OCI-LY7 (cell line): ENCODE results near the gene EHBP1.

ENCODE experiments used
- CTCF ChIP-seq: fragments of 200-600 bp; sonication (generic); conservative IDR thresholded peaks from 2 replicates; pipeline ENCODE4 v1.5.1; 2014; ENCODE audit warnings: mild to moderate bottlenecking, antibody characterized with exemption, low read length, moderate library complexity, mixed read lengths
- EZH2phosphoT487 ChIP-seq: fragments of 200-600 bp; sonication (generic); IDR thresholded peaks from 2 replicates; pipeline ENCODE4 v1.6.1; 2018; ENCODE audit warnings: low read depth, borderline replicate concordance, mild to moderate bottlenecking, mixed run types, antibody characterized with exemption, low read length, moderate library complexity, mixed read lengths

DNA sequence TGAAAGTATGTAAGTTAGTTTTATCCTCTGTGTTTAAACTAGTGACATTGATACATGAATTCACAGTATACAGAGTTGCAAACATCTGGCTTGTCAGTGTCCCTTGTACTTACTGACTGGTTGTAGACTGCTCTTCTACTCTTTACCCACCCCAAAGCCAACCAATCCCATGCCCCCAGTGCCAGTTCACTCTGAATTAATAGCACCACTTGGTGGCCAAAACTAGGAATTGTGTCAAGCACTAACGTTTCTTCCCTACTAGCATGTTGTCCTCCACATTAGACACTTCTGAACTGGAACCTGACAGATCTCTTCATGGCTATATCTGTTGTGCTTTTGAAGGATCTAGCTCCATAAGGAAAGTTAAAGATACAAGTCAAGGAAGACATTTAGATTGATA lies 317.9 kb downstream of the EHBP1 start:
- TF ChIP-seq CTCF, result peak; percentile 69
- TF ChIP-seq EZH2phosphoT487, result no peak
